Natural killer cell (primary cell): ENCODE measurements around the gene KIF6. TPM values are rescaled to one million over a fixed set of nuclear protein-coding genes. Genes with fewer than 3 reads are reported as not detected.

Experiments
- ATAC-seq, 3 donors: fragments of 150-1000 bp in 2 of 3; fragments of 200-7000 bp in 1 of 3; cut with Tn5 transposase; 1 replicate in 1 of 3; 2 replicates in 2 of 3; pipeline ENCODE4 v1.10.0; 2021; ENCODE audit warnings: mild to moderate bottlenecking in 2 of 3, moderate library complexity in 2 of 3
- DNase-seq, 2 donors: peaks; one replicate each; pipeline versions ENCODE4 v3.0.0 to v3.0.0-alpha.2; 2013 to 2021; ENCODE audit warnings: mixed read lengths in 1 of 2
- H3K27ac ChIP-seq: one replicate; pipeline ENCODE4 v1.5.1; 2013; ENCODE audit warnings: mild to moderate bottlenecking, low read length
- H3K27me3 ChIP-seq: one replicate; pipeline ENCODE4 v1.6.1; 2013; ENCODE audit warnings: low read length; ENCODE audit not compliant: control insufficient read depth, insufficient read depth
- H3K36me3 ChIP-seq: one replicate; pipeline ENCODE4 v1.6.1; 2013; ENCODE audit warnings: low read length; ENCODE audit not compliant: control insufficient read depth, insufficient read depth
- H3K4me1 ChIP-seq: one replicate; pipeline ENCODE4 v1.6.1; 2013; ENCODE audit warnings: low read length; ENCODE audit not compliant: control insufficient read depth, insufficient read depth
- H3K4me3 ChIP-seq: one replicate; pipeline ENCODE4 v1.5.1; 2013; ENCODE audit warnings: low read length
- H3K9me3 ChIP-seq: one replicate; pipeline ENCODE4 v1.6.1; 2013; ENCODE audit warnings: low read length; ENCODE audit not compliant: control insufficient read depth, insufficient read depth
- H3K27ac Mint-ChIP-seq, 2 donors: one replicate each; pipeline ENCODE4 v1.8.0; 2022; ENCODE audit warnings: mild to moderate bottlenecking in 2 of 2, mixed read lengths in 2 of 2, moderate library complexity in 1 of 2
- H3K27me3 Mint-ChIP-seq, 2 donors: one replicate each; pipeline ENCODE4 v1.8.0; 2022; ENCODE audit warnings: low read depth in 2 of 2, mixed read lengths in 2 of 2
- H3K36me3 Mint-ChIP-seq: one replicate; pipeline ENCODE4 v1.8.0; 2022; ENCODE audit warnings: mixed read lengths
- H3K4me1 Mint-ChIP-seq, 2 donors: one replicate each; pipeline ENCODE4 v1.8.0; 2022; ENCODE audit warnings: mixed read lengths in 2 of 2
- H3K4me3 Mint-ChIP-seq: one replicate; pipeline ENCODE4 v1.8.0; 2022; ENCODE audit warnings: mild to moderate bottlenecking, moderate library complexity, mixed read lengths
- H3K9me3 Mint-ChIP-seq, 2 donors: one replicate each; pipeline ENCODE4 v1.8.0; 2022; ENCODE audit warnings: mixed read lengths in 2 of 2
- CTCF ChIP-seq: fragments of 200-600 bp; IDR thresholded peaks from one replicate; pipeline ENCODE4 v1.8.0; 2022; ENCODE audit warnings: antibody characterized with exemption
- WGBS: methylation state at CpG from one replicate; pipeline ENCODE4 v1.1.7; 2013; ENCODE audit warnings: missing lambda C conversion rate; ENCODE audit not compliant: insufficient coverage; 5-methylcytosine and 5-hydroxymethylcytosine counted together
- intact Hi-C: fragments of 100-400 bp; cut with micrococcal nuclease; formaldehyde crosslinking; loops from one replicate; pipeline ENCODE4 v1.14.2; 2022
- total RNA-seq, 4 donors: library from RNA; stranded (reverse); fragments of 120-200 nt in 1 of 4; gene quantifications; one replicate each; pipeline versions ENCODE4 v1.2.3 to v1.2.4, GENCODE V29; 2013 to 2022

The KIF6 gene
- total RNA-seq, 3 donors from 2014 or later (not counting 1 experiment from before 2014, with no cell fraction given), result not detected

- intact Hi-C loops, result no loop called here
- H3K4me3 Mint-ChIP-seq, result no peak overlapping the region
- WGBS, result 83% methylated on average over 10 of the region's 10 CpGs
- Histone ChIP-seq H3K36me3 (no peaks in the 10 kb centered on the region), H3K4me3 (no peak overlapping the region), H3K9me3 (no peaks in the 10 kb centered on the region), H3K4me1 (no peaks in the 10 kb centered on the region), H3K27me3 (no peaks in the 10 kb centered on the region), H3K27ac (no peak overlapping the region)
- no peak overlapping the region for H3K27ac Mint-ChIP-seq
- TF ChIP-seq CTCF, result no peak
- DNase-seq, result no peak
- peaks cover 12 to 31% of the 10 kb centered on the region in 2 donors for H3K27me3 Mint-ChIP-seq
- no peaks in the 10 kb centered on the region for H3K9me3 Mint-ChIP-seq
- no peaks in the 10 kb centered on the region for H3K4me1 Mint-ChIP-seq
- no peaks in the 10 kb centered on the region for H3K36me3 Mint-ChIP-seq
- ATAC-seq, result peak in 1 of 3 donors; percentile 21
Measured at GRCh38 chr6:39378175-39378959, 346.8 kb downstream of the KIF6 start.

DNA sequence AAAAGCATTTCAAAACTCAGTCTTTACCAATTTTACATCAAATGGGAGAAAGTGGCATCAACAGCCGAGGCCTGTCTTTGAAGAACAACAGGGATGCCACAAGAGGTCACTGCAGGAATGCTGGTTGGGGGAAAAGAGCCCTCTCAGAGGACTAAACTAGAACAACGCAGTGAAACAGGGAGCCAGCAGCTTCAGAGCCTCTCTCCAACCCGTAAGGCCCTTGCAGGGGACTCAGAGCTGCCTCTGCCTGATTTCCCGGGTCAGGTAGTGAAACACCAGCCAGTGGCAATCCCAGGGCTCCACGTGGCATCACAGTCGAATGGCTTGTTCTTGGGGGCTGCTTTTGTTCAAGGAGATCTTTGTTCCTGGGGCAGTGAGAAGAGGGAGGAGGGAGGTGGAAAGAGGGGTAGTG is 347.7 kb downstream of the KIF6 start:
- DNase-seq (no peak), ATAC-seq (no peak)
- H3K4me1 Mint-ChIP-seq, result no peaks in the 10 kb centered on the region
- no peak overlapping the region for H3K27ac ChIP-seq
- H3K4me3 Mint-ChIP-seq, result no peak overlapping the region
- no peaks in the 10 kb centered on the region for H3K36me3 Mint-ChIP-seq
- no peaks in the 10 kb centered on the region for H3K36me3 ChIP-seq
- WGBS, result 29% methylated on average over 6 of the region's 6 CpGs
- H3K27me3 Mint-ChIP-seq, result peaks cover 12 to 28% of the 10 kb centered on the region in 2 donors
- no peaks in the 10 kb centered on the region for H3K27me3 ChIP-seq
- H3K9me3 Mint-ChIP-seq, result no peaks in the 10 kb centered on the region
- H3K27ac Mint-ChIP-seq, result no peak overlapping the region
- intact Hi-C loops, result no loop called here
- no peaks in the 10 kb centered on the region for H3K9me3 ChIP-seq
- no peak for TF ChIP-seq CTCF
- no peak overlapping the region for H3K4me3 ChIP-seq
- no peaks in the 10 kb centered on the region for H3K4me1 ChIP-seq

DNA sequence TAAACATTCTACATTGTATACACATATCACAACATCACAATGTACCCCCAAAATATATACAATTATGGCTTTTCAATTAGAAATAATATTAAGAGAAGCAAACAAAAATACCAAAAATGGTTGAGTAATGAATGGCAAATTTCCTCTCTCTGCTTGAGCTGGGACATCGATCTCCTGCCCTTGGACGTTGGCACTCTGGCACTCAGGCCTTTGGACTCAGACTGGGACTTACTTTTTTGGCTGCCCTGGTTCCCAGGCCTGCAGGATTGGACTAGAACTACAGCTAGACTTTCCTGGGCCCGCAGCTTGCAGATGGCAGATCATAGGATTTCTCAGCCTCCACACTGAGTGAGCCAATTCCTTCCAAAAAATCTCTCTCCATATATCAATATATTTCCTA is 349.8 kb downstream of the KIF6 start:
- TF ChIP-seq CTCF, result no peak
- H3K27me3 ChIP-seq, result no peaks in the 10 kb centered on the region
- H3K36me3 ChIP-seq, result no peaks in the 10 kb centered on the region
- DNase-seq (no peak), ATAC-seq (no peak)
- Mint-ChIP-seq H3K27me3 (peaks cover 12 to 25% of the 10 kb centered on the region in 2 donors), H3K4me3 (no peak overlapping the region), H3K4me1 (no peaks in the 10 kb centered on the region), H3K9me3 (no peaks in the 10 kb centered on the region), H3K27ac (no peak overlapping the region), H3K36me3 (no peaks in the 10 kb centered on the region)
- 84% methylated on average over 3 of the region's 3 CpGs for WGBS
- H3K9me3 ChIP-seq, result no peaks in the 10 kb centered on the region
- H3K27ac ChIP-seq, result no peak overlapping the region
- H3K4me3 ChIP-seq, result no peak overlapping the region
- no peaks in the 10 kb centered on the region for H3K4me1 ChIP-seq
- intact Hi-C loops, result no loop called here

GRCh38 chr6:39370390-39370789 is 354.8 kb downstream of the KIF6 start:
- 88% methylated on average over 3 of the region's 3 CpGs for WGBS
- Mint-ChIP-seq H3K4me1 (no peaks in the 10 kb centered on the region), H3K9me3 (no peaks in the 10 kb centered on the region), H3K27ac (no peak overlapping the region), H3K4me3 (no peak overlapping the region), H3K27me3 (peaks cover 13 to 30% of the 10 kb centered on the region in 2 donors), H3K36me3 (no peaks in the 10 kb centered on the region)
- intact Hi-C loops, result no loop called here
- Histone ChIP-seq H3K27ac (no peak overlapping the region), H3K9me3 (no peaks in the 10 kb centered on the region), H3K27me3 (no peaks in the 10 kb centered on the region), H3K36me3 (no peaks in the 10 kb centered on the region), H3K4me1 (no peaks in the 10 kb centered on the region), H3K4me3 (no peak overlapping the region)
- no peak for TF ChIP-seq CTCF
- no peak for DNase-seq
- ATAC-seq, result no peak
